Fibroblast of peridontal ligament (primary cell): ENCODE results near the gene AREG.

ENCODE experiments used
- DNase-seq: peaks from one replicate; pipeline ENCODE4 v3.0.0-alpha.2; 2010; ENCODE audit errors: extremely low read depth

Gene AREG

GRCh38 chr4:74431113-74431826 lies 13.7 kb upstream of the AREG start:
- DNase-seq = no peak

GRCh38 chr4:74433043-74433442 lies 11.9 kb upstream of the AREG start:
- no peak for DNase-seq

- DNase-seq = no peak
These were observed 11.3 kb upstream of the AREG start for GRCh38 chr4:74433541-74434172.

- DNase-seq = no peak
These were observed 9.6 kb upstream of the AREG start for GRCh38 chr4:74435296-74435695.

- DNase-seq = no peak
These were observed 7.1 kb upstream of the AREG start for GRCh38 chr4:74437866-74438265.

- no peak for DNase-seq
These were observed 6.3 kb upstream of the AREG start for GRCh38 chr4:74438661-74439060.

- DNase-seq = no peak
These were observed 5.0 kb upstream of the AREG start for GRCh38 chr4:74439952-74440351.

- no peak for DNase-seq
These were observed 4.6 kb upstream of the AREG start for GRCh38 chr4:74440356-74440755.

GRCh38 chr4:74441744-74442143 lies 3.2 kb upstream of the AREG start:
- DNase-seq = no peak

GRCh38 chr4:74446193-74446868 lies 1.4 kb downstream of the AREG start:
- no peak for DNase-seq

- DNase-seq = no peak
These were observed 2.0 kb downstream of the AREG start for GRCh38 chr4:74446896-74447295.

GRCh38 chr4:74447636-74448233 lies 2.8 kb downstream of the AREG start:
- DNase-seq = no peak

GRCh38 chr4:74449571-74450297 lies 4.8 kb downstream of the AREG start:
- DNase-seq = no peak

GRCh38 chr4:74450298-74450683 lies 5.4 kb downstream of the AREG start:
- no peak for DNase-seq

GRCh38 chr4:74451214-74451661 lies 6.3 kb downstream of the AREG start:
- DNase-seq = peak; percentile 43

GRCh38 chr4:74453037-74453635 lies 8.2 kb downstream of the AREG start:
- DNase-seq = no peak

GRCh38 chr4:74453829-74454742 lies 9.2 kb downstream of the AREG start:
- DNase-seq = no peak

GRCh38 chr4:74455361-74456055 lies 10.6 kb downstream of the AREG start:
- DNase-seq = no peak

- no peak for DNase-seq
These were observed 11.3 kb downstream of the AREG start for GRCh38 chr4:74456056-74456744.
